Endothelial cell of umbilical vein (primary cell): Measurements from ENCODE around the gene DCC. TPM values are rescaled to one million over a fixed set of nuclear protein-coding genes. Genes with fewer than 3 reads are reported as not detected.

Source experiments
- BruUV-seq: library from RNA; stranded (reverse); fragments of 400-500 nt; replicated peaks from 2 replicates; lab custom pipeline; 2021; lab: Mats Ljungman, UMichigan
- CTCF ChIA-PET: fragments of 300-600, 350-600 bp; sonication (Branson Sonifier 250); formaldehyde crosslinking; loops from one replicate; lab custom pipeline; 2021; ENCODE audit warnings: antibody characterized with exemption, inconsistent platforms; lab: Charles Lee
- POLR2A ChIA-PET: fragments of 300-600, 350-600 bp; sonication (Branson Sonifier 250); formaldehyde crosslinking; loops from one replicate; lab custom pipeline; 2021; ENCODE audit warnings: antibody characterized with exemption, inconsistent platforms; lab: Charles Lee
- DNase-seq: peaks from one replicate; pipeline ENCODE4 v3.0.0-alpha.2; 2011; ENCODE audit warnings: low read depth, low spot score
- FAIRE-seq: peaks from 2 replicates; lab custom pipeline; 2011; peaks lifted over from hg19 to GRCh38; lab: Jason Lieb, UNC
- H2AFZ ChIP-seq: 2 replicates; pipeline ENCODE4 v1.6.0; 2012; ENCODE audit warnings: low read depth, low read length, control low read depth, inconsistent platforms
- H3K27ac ChIP-seq: 2 replicates; pipeline ENCODE4 v1.5.1; 2011; ENCODE audit warnings: low read depth, mild to moderate bottlenecking, control low read depth, low read length, moderate library complexity; ENCODE audit not compliant: insufficient read depth
- H3K27me3 ChIP-seq, 2 experiments: 2 replicates each; pipeline versions ENCODE4 v1.6.0 to v1.6.1; 2011; ENCODE audit warnings: low read length in 2 of 2, mixed read lengths in 1 of 2; ENCODE audit not compliant: control insufficient read depth in 2 of 2, insufficient read depth in 2 of 2
- H3K36me3 ChIP-seq, 2 experiments: 2 replicates in 1 of 2; 3 replicates in 1 of 2; pipeline ENCODE4 v1.5.1; 2011; ENCODE audit warnings: low read length in 2 of 2, mild to moderate bottlenecking in 1 of 2, moderate library complexity in 1 of 2; ENCODE audit not compliant: control insufficient read depth in 2 of 2, insufficient read depth in 2 of 2; ENCODE audit errors: extremely low read depth in 1 of 2
- H3K4me1 ChIP-seq: 3 replicates; pipeline ENCODE4 v1.5.1; 2011; ENCODE audit warnings: mild to moderate bottlenecking, low read length; ENCODE audit not compliant: control insufficient read depth, insufficient read depth; ENCODE audit errors: extremely low read depth
- H3K4me2 ChIP-seq: 2 replicates; pipeline ENCODE4 v1.6.1; 2011; ENCODE audit warnings: low read length, control low read depth, mixed read lengths; ENCODE audit not compliant: insufficient read depth
- H3K4me3 ChIP-seq, 3 experiments: fragments of 200-600 bp in 1 of 3; sonication (generic), shearing (Covaris generic) in 1 of 3; replicated peaks in 1 of 3; 2 replicates each; pipeline ENCODE4 v1.5.1; 2011 to 2016; ENCODE audit warnings: control low read depth in 3 of 3, low read length in 3 of 3, mild to moderate bottlenecking in 2 of 3, inconsistent platforms in 1 of 3, low read depth in 1 of 3, moderate library complexity in 1 of 3; ENCODE audit not compliant: insufficient read depth in 1 of 3
- H3K79me2 ChIP-seq: 2 replicates; pipeline ENCODE4 v1.6.0; 2012; ENCODE audit warnings: low read length, inconsistent platforms; ENCODE audit not compliant: control insufficient read depth, insufficient read depth
- H3K9ac ChIP-seq: replicated peaks from 2 replicates; pipeline ENCODE3; 2011; ENCODE audit warnings: low read length, control low read depth; ENCODE audit not compliant: insufficient read depth; ENCODE audit errors: extremely low read depth
- H3K9me1 ChIP-seq: replicated peaks from 3 replicates; pipeline ENCODE4 v1.6.0; 2011; ENCODE audit warnings: mild to moderate bottlenecking, low read length; ENCODE audit not compliant: control insufficient read depth, insufficient read depth; ENCODE audit errors: extremely low read depth
- H3K9me3 ChIP-seq: replicated peaks from 2 replicates; pipeline ENCODE4 v1.5.1; 2012; ENCODE audit warnings: low read length, inconsistent platforms; ENCODE audit not compliant: control insufficient read depth, insufficient read depth
- H4K20me1 ChIP-seq: replicated peaks from 2 replicates; pipeline ENCODE3; 2011; ENCODE audit warnings: mild to moderate bottlenecking, low read length; ENCODE audit not compliant: control insufficient read depth, insufficient read depth; ENCODE audit errors: extremely low read depth
- CTCF ChIP-seq, 2 donors: IDR thresholded peaks; 1 replicate in 1 of 2; 2 replicates in 1 of 2; pipeline ENCODE4 v1.5.1; 2011; ENCODE audit warnings: low read length in 2 of 2, mild to moderate bottlenecking in 2 of 2, moderate library complexity in 2 of 2, control low read depth in 1 of 2, inconsistent platforms in 1 of 2, low read depth in 1 of 2; ENCODE audit not compliant: insufficient read depth in 1 of 2; ENCODE audit errors: extremely low read depth in 1 of 2
- EZH2 ChIP-seq: IDR thresholded peaks from 2 replicates; pipeline ENCODE4 v1.6.1; 2012; ENCODE audit warnings: borderline replicate concordance, low read depth, mild to moderate bottlenecking, moderate library complexity, low read length, inconsistent platforms; ENCODE audit not compliant: severe bottlenecking
- FOS ChIP-seq: IDR thresholded peaks from 2 replicates; pipeline ENCODE4 v1.6.1; 2011; ENCODE audit warnings: mild to moderate bottlenecking, low read length, moderate library complexity, borderline replicate concordance; ENCODE audit not compliant: insufficient read depth
- GATA2 ChIP-seq: IDR thresholded peaks from 2 replicates; pipeline ENCODE4 v1.7.0; 2011; ENCODE audit warnings: low read depth, mild to moderate bottlenecking, moderate library complexity, mixed read lengths, low read length; ENCODE audit not compliant: insufficient read length, insufficient read depth
- JUN ChIP-seq: IDR thresholded peaks from 2 replicates; pipeline ENCODE4 v1.6.1; 2011; ENCODE audit warnings: borderline replicate concordance, low read depth; ENCODE audit not compliant: insufficient read length, insufficient read depth
- MAX ChIP-seq: IDR thresholded peaks from 2 replicates; pipeline ENCODE4 v1.6.1; 2011; ENCODE audit not compliant: insufficient read depth, insufficient read length
- MYC ChIP-seq: IDR thresholded peaks from one replicate; pipeline ENCODE4 v1.6.1; 2011; ENCODE audit warnings: mild to moderate bottlenecking, low read depth, low read length
- POLR2A ChIP-seq: IDR thresholded peaks from 2 replicates; pipeline ENCODE4 v1.6.1; 2012; ENCODE audit warnings: low read depth, mild to moderate bottlenecking, control low read depth, low read length
- POLR2AphosphoS5 ChIP-seq: IDR thresholded peaks from 2 replicates; pipeline ENCODE4 v1.6.1; 2012; ENCODE audit warnings: low read depth, mild to moderate bottlenecking, control low read depth, low read length, moderate library complexity; ENCODE audit not compliant: insufficient read depth
- dilution Hi-C: fragments of 300-500 bp; cut with MboI; formaldehyde crosslinking; loops from one replicate; pipeline ENCODE4 v1.15.0; 2019; ENCODE audit warnings: low sequenced_read_pairs; ENCODE audit not compliant: extremely low pct_ligation_motif_present
- intact Hi-C: fragments of 100-400 bp; cut with micrococcal nuclease; formaldehyde crosslinking; loops from one replicate; pipeline ENCODE4 v1.10.0; 2022
- polyA plus RNA-seq, 4 experiments: library from polyadenylated mRNA; depleted of rRNA in 3 of 4; stranded (reverse) in 3 of 4; unstranded in 1 of 4; fragments of >200 nt; gene quantifications; 2 replicates each; pipeline versions ENCODE4 v1.2.1 to v1.2.3, GENCODE V29; 2011 to 2012; ENCODE audit warnings: missing spikeins in 1 of 4
- total RNA-seq: library from RNA; stranded (reverse); gene quantifications from 2 replicates; pipeline ENCODE4 v1.2.3, GENCODE V29; 2021

Gene DCC
- total and polyA plus RNA-seq, 2 donors (not counting 3 experiments of a cell fraction or from before 2014, with no cell fraction given): not detected

GRCh38 chr18:53193870-53194269 lies 853.9 kb downstream of the DCC start:
- ChIA-PET CTCF (no interaction called here), POLR2A (no interaction called here)
- H4K20me1 ChIP-seq: no peaks in the 10 kb centered on the region
- H3K9ac ChIP-seq: no peak overlapping the region
- no peaks in the 10 kb centered on the region for H3K9me1 ChIP-seq
- BruUV-seq: no TSS peak
- TF ChIP-seq POLR2AphosphoS5: no peak
- no peak for TF ChIP-seq FOS
- TF ChIP-seq JUN: no peak
- TF ChIP-seq POLR2A: no peak
- no peak for TF ChIP-seq MYC
- no peak for TF ChIP-seq MAX
- no peak for TF ChIP-seq CTCF (IDR thresholded peaks at IDR 0.05; ENCODE audit: extremely low read depth in 1 of 2, insufficient read depth in 1 of 2, low read depth in 1 of 2, low read length in 2 of 2)
- no peak for TF ChIP-seq GATA2
- no peak for TF ChIP-seq EZH2
- H3K4me1 ChIP-seq: no peaks in the 10 kb centered on the region
- intact Hi-C loops (no loop called here), dilution Hi-C loops (no loop called here)
- no peak overlapping the region for H3K4me3 ChIP-seq
- no peak overlapping the region for H3K4me2 ChIP-seq
- DNase-seq (no peak), FAIRE-seq (no peak)
- H3K27me3 ChIP-seq: no peaks in the 10 kb centered on the region
- H3K79me2 ChIP-seq: no peaks in the 10 kb centered on the region
- no peak overlapping the region for H2AFZ ChIP-seq
- no peaks in the 10 kb centered on the region for H3K36me3 ChIP-seq
- peaks cover 2% of the 10 kb centered on the region for H3K9me3 ChIP-seq
- no peak overlapping the region for H3K27ac ChIP-seq
